SKM-1 (cell line): ENCODE data around the gene ACSM5.
"Not testable (repeated sequence)": the region's sequence is repeated elsewhere in the genome, so short reads cannot be mapped to it uniquely, and the experiment has no call there.

Experiments
- DNase-seq: peaks from one replicate; lab custom pipeline; 2025; ENCODE audit not compliant: unreplicated experiment; lab: John Stamatoyannopoulos, UW

The ACSM5 gene

GRCh38 chr16:20398603-20399002, 10.7 kb upstream of the ACSM5 start:
- no peak for DNase-seq

DNA sequence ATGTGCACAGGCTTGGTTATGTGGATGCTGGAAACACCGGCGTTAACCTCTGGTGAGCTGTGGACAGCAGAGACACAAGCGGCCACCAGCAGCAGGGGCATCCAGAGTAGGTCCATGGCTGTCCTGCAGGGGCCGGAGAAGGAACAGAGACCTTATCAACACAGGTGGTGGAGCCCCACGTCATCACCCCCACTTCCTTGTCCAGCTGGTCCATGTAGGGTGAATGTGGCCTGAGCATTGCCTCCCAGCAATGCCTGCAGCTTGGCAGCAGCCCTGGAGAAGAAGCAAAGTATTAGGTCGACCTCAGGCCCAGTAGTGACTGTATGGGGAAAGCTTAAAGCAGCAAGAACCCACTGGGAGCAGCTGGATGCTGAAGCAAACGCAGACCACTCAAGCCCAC, 10.1 kb upstream of the ACSM5 start:
- DNase-seq: no peak

DNA sequence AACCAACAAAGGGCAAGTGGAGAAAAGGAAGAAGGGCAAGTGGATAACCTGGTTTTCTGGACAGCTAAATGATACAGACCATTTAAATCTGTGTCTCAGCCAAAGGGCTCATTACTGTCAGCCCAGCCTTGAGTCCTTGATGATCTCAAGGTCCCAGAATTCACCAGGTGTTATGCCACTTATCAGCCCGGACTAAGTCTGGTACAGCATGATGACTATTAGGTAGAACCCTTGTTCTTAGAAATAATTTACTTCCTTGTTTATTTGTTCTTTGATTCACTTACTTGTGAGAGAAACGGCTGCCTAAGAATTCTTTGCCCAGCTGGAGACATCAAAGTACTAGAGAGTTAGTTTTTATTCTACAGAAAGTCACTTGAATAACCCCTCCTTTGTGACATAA, 8.3 kb upstream of the ACSM5 start:
- DNase-seq: no peak

DNA sequence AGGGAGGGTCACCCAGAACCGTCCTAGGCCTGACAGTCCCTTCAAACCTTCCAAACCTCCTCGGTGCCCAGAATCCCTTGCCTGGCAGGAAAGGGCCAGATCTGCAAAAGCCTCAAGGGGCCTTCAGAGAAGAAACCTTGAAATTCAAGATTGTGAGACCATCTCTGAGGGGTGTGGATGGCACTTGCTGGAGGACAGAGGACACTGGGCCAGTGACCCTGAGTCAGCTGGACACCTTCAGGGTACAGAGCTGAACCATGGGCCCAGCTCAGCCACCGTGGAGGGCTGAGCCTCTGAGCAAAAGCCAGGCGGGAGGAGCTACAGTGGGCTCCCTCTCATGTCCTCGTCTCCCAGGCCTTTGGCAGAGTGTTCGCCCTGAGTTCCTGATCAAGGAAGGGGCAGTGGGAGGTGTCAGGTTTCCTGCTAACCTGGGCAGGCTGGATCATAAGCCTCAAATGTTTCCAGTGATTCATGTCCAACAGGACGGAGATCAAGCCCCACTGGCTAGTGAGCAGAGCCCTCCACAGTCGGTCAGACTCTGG, 7.8 kb upstream of the ACSM5 start:
- no peak for DNase-seq

DNA sequence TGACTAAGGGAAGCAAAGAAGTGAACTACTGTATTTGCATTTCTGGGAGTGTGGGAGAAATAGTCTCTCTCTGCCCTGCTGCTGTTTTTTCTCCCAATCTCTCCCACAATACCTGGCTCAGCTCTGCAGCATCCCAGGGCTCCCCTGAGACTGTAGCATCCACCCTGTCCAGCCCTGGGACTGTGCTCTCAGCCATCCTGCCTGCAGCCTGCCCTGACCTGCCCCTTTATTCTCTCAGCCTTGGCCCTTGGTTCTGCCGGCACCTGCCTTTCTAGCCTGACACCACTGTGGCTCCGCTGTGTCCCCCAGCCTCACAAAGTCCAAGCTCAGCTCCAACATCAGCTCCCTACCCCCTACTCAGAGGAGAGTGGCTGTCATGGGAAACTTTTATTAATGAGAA, 6.7 kb upstream of the ACSM5 start:
- no peak for DNase-seq

DNA sequence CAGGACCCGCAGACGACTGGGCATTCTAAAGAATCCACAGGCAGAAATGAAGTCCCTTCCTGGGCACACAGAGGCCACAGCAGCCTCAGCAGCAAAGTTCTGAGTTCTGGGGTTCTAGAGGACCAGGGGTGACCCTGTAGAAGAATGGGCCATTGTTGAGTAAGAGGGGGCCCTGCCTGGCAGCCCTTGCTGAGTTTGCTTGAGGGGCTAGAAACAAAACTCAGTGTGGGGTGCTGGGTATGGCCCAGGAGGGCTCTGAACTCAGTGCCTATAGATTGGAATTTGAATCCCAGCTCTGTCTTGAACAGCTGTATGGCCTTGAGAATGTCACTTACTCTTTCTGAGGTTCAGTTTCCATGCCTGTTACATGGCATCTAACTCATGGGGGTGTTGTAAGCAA, 4.7 kb upstream of the ACSM5 start, which contains the start of gene PDILT:
PDILT (minus strand) TSS at position 101 of the 400 bp plus-strand sequence. CDS start 5,437 bp downstream, outside the sequence.
- DNase-seq: no peak

- no peak for DNase-seq
These were observed 888 bp downstream of the ACSM5 start for GRCh38 chr16:20410121-20410723.

GRCh38 chr16:20411055-20411454, 1.7 kb downstream of the ACSM5 start:
- DNase-seq: no peak

- DNase-seq: no peak
These were observed 6.2 kb downstream of the ACSM5 start for GRCh38 chr16:20415541-20415940.

- not testable (repeated sequence) for DNase-seq
These were observed 9.8 kb downstream of the ACSM5 start for GRCh38 chr16:20419093-20419492.

- DNase-seq: not testable (repeated sequence)
These were observed 12.4 kb downstream of the ACSM5 start for GRCh38 chr16:20421748-20422147.

DNA sequence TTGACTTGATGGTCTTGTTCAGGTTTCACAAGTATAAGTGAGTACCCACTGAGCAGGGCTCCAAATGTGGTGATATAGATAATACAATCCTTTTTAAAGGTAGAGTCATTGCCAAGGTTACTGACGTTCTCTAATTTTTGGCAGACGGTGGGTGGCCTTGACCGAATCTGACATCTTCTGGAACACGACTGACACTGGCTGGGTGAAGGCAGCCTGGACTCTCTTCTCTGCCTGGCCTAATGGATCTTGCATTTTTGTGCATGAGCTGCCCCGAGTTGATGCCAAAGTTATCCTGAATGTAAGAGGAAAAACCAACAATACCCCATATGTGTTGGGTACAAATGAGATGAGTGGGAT, 14.4 kb downstream of the ACSM5 start:
- not testable (repeated sequence) for DNase-seq

DNA sequence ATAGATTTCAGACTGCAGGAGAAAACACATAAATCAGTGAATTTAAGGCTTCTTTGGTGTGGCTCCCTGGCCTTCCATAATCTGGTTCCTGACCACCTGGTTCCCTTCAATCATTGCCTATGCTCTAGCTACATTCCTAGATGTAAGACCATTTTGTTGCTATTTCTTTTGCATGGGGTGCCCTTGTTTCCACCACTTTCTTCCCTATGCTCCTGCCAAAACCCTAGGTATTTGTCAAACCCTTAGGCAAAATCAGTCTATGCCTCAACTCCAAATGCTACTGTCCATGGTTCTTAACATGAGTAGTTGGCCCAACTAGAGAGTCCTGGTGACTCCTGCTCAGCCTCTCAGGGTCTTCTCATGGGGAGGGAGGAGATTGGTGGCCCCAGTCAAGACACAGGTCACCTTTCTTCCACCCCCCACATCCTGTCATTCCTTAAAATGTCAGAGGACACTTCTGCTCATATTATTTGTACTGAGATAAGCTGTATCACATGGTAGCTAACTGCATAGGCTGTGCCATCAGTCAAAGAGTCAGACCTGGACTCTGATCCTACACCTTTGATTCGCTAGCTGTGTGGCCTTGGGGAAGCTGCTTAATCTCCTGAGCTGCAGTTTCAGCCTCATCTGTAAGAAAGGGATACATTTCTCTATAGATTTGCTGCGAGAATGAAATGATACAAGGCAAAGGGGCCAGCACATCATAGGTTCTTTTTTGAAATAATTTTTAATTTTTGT, 15.0 kb downstream of the ACSM5 start:
- DNase-seq: no peak

GRCh38 chr16:20427401-20427797, 18.1 kb downstream of the ACSM5 start:
- not testable (repeated sequence) for DNase-seq

DNA sequence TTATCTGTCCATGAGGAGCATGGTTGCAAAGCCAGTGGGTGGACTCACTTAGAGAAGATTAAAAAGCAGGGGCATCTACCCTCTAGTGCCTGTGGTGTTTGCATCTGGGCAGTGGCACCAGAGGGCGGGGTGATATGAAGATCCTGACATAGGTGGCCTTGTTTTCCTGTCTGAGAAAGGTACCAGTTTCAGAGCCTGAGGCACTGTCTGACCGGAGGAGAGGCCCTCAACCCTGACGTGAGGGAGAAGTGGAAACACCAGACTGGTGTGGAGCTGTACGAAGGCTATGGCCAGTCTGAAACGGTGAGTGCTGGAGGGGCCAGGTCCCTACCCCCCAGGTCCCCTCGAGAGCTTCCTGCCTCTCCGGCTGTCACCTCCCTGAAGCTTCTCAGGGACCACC, 20.2 kb downstream of the ACSM5 start:
- DNase-seq: not testable (repeated sequence)

- not testable (repeated sequence) for DNase-seq
These were observed 21.1 kb downstream of the ACSM5 start for GRCh38 chr16:20430480-20430879.

- DNase-seq: no peak
These were observed 21.6 kb downstream of the ACSM5 start for GRCh38 chr16:20430948-20431347.

DNA sequence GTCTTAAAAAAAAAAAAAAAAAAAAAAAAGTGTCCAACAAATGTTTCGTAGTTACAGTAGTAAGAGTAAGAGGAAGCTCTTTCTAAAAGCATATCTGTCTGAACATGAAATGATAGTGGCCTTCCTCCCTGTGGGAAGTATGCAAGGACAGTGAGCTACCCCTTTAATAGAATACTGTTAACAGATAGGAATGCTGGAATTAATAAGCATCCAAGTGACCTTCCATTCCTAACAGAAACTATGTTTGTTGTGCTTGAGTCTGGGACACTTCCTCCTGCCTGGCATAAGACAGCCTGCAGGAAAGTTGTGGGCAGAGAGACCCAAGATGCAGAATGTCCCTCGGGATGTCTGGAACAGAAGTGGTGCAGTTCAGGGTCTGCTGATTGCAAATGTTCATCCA, 29.6 kb downstream of the ACSM5 start:
- DNase-seq: not testable (repeated sequence)

GRCh38 chr16:20439820-20440231, 30.5 kb downstream of the ACSM5 start:
- not testable (repeated sequence) for DNase-seq

- DNase-seq: not testable (repeated sequence)
These were observed 31.4 kb downstream of the ACSM5 start for GRCh38 chr16:20440731-20441130.

DNA sequence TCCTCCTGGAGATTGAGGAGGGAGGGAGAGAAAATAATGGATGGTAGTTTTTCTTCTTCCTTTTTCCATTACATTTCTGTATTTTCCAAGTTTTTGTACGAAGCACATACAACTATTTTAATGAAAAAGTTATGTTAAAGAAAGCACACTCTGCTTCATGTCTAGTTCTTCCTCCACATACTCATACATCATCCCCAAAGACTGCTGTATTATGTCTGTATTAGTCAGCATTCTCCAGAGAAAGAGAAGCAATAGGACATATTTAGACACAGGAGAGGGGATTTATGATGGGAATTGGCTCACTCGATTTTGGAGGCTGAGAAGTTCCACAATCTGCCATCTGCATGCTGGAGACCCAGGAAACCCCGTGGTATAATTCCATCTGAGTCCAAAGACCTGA, 31.9 kb downstream of the ACSM5 start:
- no peak for DNase-seq

- not testable (repeated sequence) for DNase-seq
These were observed 32.5 kb downstream of the ACSM5 start for GRCh38 chr16:20441859-20442258.
